HCT116 (cell line): Measurements from ENCODE around the gene SOD3. TPM values are rescaled to one million over a fixed set of nuclear protein-coding genes. Genes with fewer than 3 reads are reported as not detected.

Experiments used
- ATAC-seq: fragments of 200-7000 bp; cut with Tn5 transposase; 2 replicates; pipeline ENCODE4 v1.9.1; 2020; ENCODE audit warnings: mild to moderate bottlenecking, moderate library complexity
- BruUV-seq: library from RNA; stranded (reverse); fragments of 400-500 nt; replicated peaks from 2 replicates; lab custom pipeline; 2021; lab: Mats Ljungman, UMichigan
- CTCF ChIA-PET: fragments of 300-600 bp; sonication (Branson Sonifier 250); formaldehyde crosslinking; loops from one replicate; lab custom pipeline; 2021; ENCODE audit warnings: antibody characterized with exemption; lab: Charles Lee
- POLR2A ChIA-PET: fragments of 300-600, 350-600 bp; sonication (Branson Sonifier 250); formaldehyde crosslinking; loops from one replicate; lab custom pipeline; 2021; ENCODE audit warnings: antibody characterized with exemption; lab: Charles Lee
- RAD21 ChIA-PET, 2 experiments: fragments of 300-600 bp; sonication (Branson Sonifier 250); formaldehyde crosslinking; loops; one replicate each; lab custom pipeline; 2023; ENCODE audit warnings: low total read pairs in 2 of 2; ENCODE audit not compliant: uncharacterized antibody in 2 of 2, unreplicated experiment in 2 of 2, low non-redundant PET in 1 of 2; lab: Charles Lee
- DNase-seq: peaks from one replicate; pipeline ENCODE4 v3.0.0-alpha.2; 2010; ENCODE audit warnings: low read depth, low spot score
- H2AFZ ChIP-seq: fragments of 200-600 bp; shearing (Covaris generic), sonication (generic); 2 replicates; pipeline ENCODE4 v1.6.1; 2017; ENCODE audit warnings: low read depth, mixed run types, mixed read lengths, antibody characterized with exemption, low read length; ENCODE audit not compliant: poor library complexity, severe bottlenecking
- H3K27ac ChIP-seq: 2 replicates; pipeline ENCODE4 v1.5.1; 2012; ENCODE audit warnings: low read depth, low read length
- H3K27me3 ChIP-seq: fragments of 200-600 bp; sonication (generic); 2 replicates; pipeline ENCODE4 v1.6.1; 2016; ENCODE audit warnings: mixed run types, low read length, mixed read lengths; ENCODE audit not compliant: insufficient read depth
- H3K36me3 ChIP-seq, 2 experiments: fragments of 200-500 bp in 1 of 2; fragments of 200-600 bp in 1 of 2; sonication (Bioruptor generic) in 1 of 2; sonication (generic) in 1 of 2; 2 replicates each; pipeline versions ENCODE4 v1.5.1 to v1.6.1; 2014 to 2016; ENCODE audit warnings: low read length in 2 of 2, inconsistent platforms in 1 of 2, mixed read lengths in 1 of 2, mixed run types in 1 of 2; ENCODE audit not compliant: insufficient read depth in 2 of 2, control insufficient read depth in 1 of 2
- H3K4me1 ChIP-seq, 2 experiments: fragments of 200-600 bp in 1 of 2; sonication (generic) in 1 of 2; 2 replicates each; pipeline versions ENCODE4 v1.5.1 to v1.6.1; 2012 to 2017; ENCODE audit warnings: low read length in 2 of 2, inconsistent platforms in 1 of 2, mild to moderate bottlenecking in 1 of 2, mixed read lengths in 1 of 2, mixed run types in 1 of 2, moderate library complexity in 1 of 2; ENCODE audit not compliant: insufficient read depth in 2 of 2, control insufficient read depth in 1 of 2
- H3K4me2 ChIP-seq: fragments of 200-600 bp; sonication (generic); 2 replicates; pipeline ENCODE4 v1.6.1; 2017; ENCODE audit warnings: mixed run types, low read length, mixed read lengths
- H3K4me3 ChIP-seq, 2 experiments: fragments of 200-600 bp in 1 of 2; sonication (generic) in 1 of 2; replicated peaks in 1 of 2; 2 replicates each; pipeline ENCODE4 v1.5.1; 2011 to 2016; ENCODE audit warnings: low read length in 2 of 2, control low read depth in 1 of 2, low read depth in 1 of 2, mild to moderate bottlenecking in 1 of 2, mixed read lengths in 1 of 2, mixed run types in 1 of 2
- H3K79me2 ChIP-seq: fragments of 200-600 bp; sonication (generic); 2 replicates; pipeline ENCODE4 v1.6.1; 2017; ENCODE audit warnings: mild to moderate bottlenecking, mixed run types, low read length, moderate library complexity, mixed read lengths; ENCODE audit not compliant: insufficient read depth
- H3K9ac ChIP-seq: fragments of 200-600 bp; sonication (generic); 2 replicates; pipeline ENCODE4 v1.6.1; 2016; ENCODE audit warnings: low read length, mixed read lengths
- H3K9me2 ChIP-seq: fragments of 200-600 bp; sonication (generic), shearing (Covaris generic); 2 replicates; pipeline ENCODE4 v1.6.1; 2017; ENCODE audit warnings: mixed run types, mild to moderate bottlenecking, moderate library complexity; ENCODE audit not compliant: insufficient read depth
- H3K9me3 ChIP-seq, 2 experiments: fragments of 200-500 bp in 1 of 2; fragments of 200-600 bp in 1 of 2; sonication (Bioruptor generic) in 1 of 2; sonication (generic) in 1 of 2; 2 replicates each; pipeline ENCODE4 v1.6.1; 2014 to 2017; ENCODE audit warnings: low read length in 2 of 2, mixed read lengths in 2 of 2, inconsistent platforms in 1 of 2, low read depth in 1 of 2, mild to moderate bottlenecking in 1 of 2, mixed run types in 1 of 2, moderate library complexity in 1 of 2; ENCODE audit not compliant: control insufficient read depth in 1 of 2, insufficient read depth in 1 of 2
- H4K20me1 ChIP-seq: fragments of 200-600 bp; sonication (generic), shearing (Covaris generic); 2 replicates; pipeline ENCODE4 v1.6.1; 2017; ENCODE audit warnings: mixed run types, mild to moderate bottlenecking, moderate library complexity; ENCODE audit not compliant: insufficient read depth
- CBX3 ChIP-seq: IDR thresholded peaks from 2 replicates; pipeline ENCODE4 v1.6.1; 2012; ENCODE audit warnings: low read depth
- CEBPB ChIP-seq: IDR thresholded peaks from 2 replicates; pipeline ENCODE4 v1.6.1; 2012; ENCODE audit warnings: low read depth
- ELF1 ChIP-seq: IDR thresholded peaks from 2 replicates; pipeline ENCODE4 v1.6.1; 2012; ENCODE audit warnings: low read depth, borderline replicate concordance
- EZH2 ChIP-seq: fragments of 200-600 bp; sonication (generic); IDR thresholded peaks from 2 replicates; pipeline ENCODE4 v1.6.1; 2017; ENCODE audit warnings: antibody characterized with exemption, mixed run types
- EZH2phosphoT487 ChIP-seq: fragments of 200-600 bp; IDR thresholded peaks from 2 replicates; pipeline ENCODE4 v1.6.1; 2018; ENCODE audit warnings: antibody characterized with exemption, borderline replicate concordance
- POLR2A ChIP-seq: IDR thresholded peaks from 2 replicates; pipeline ENCODE4 v1.7.0; 2011; ENCODE audit warnings: borderline replicate concordance; ENCODE audit not compliant: insufficient read depth, insufficient read length; ENCODE audit errors: extremely low read depth
- POLR2AphosphoS5 ChIP-seq: IDR thresholded peaks from 2 replicates; pipeline ENCODE4 v1.6.1; 2011; ENCODE audit warnings: mild to moderate bottlenecking, low read depth, low read length, moderate library complexity
- SIN3A ChIP-seq: IDR thresholded peaks from 2 replicates; pipeline ENCODE4 v1.6.1; 2012; ENCODE audit warnings: low read depth
- SP1 ChIP-seq: IDR thresholded peaks from 2 replicates; pipeline ENCODE4 v1.6.1; 2012; ENCODE audit warnings: low read depth
- SRF ChIP-seq: IDR thresholded peaks from 2 replicates; pipeline ENCODE4 v1.6.1; 2012; ENCODE audit warnings: low read depth
- TCF7L2 ChIP-seq: IDR thresholded peaks from 2 replicates; pipeline ENCODE4 v1.7.0; 2011; ENCODE audit warnings: borderline replicate concordance, inconsistent platforms; ENCODE audit not compliant: insufficient read depth, insufficient read length; ENCODE audit errors: extremely low read depth
- ZNF274 ChIP-seq: fragments of 200-500 bp; sonication (Bioruptor generic); IDR thresholded peaks from 2 replicates; pipeline ENCODE4 v1.6.1; 2014; ENCODE audit warnings: mild to moderate bottlenecking, low read depth, low read length, inconsistent platforms
- intact Hi-C: fragments of 100-400 bp; cut with micrococcal nuclease; formaldehyde crosslinking; loops from 2 replicates; pipeline ENCODE4 v1.10.0; 2022
- total RNA-seq: library from RNA; stranded (reverse); gene quantifications from one replicate; pipeline ENCODE4 v1.2.1, GENCODE V29; 2021; ENCODE audit not compliant: unreplicated experiment
- TF ChIP-seq, protein P1 (sequence below): IDR thresholded peaks from 2 replicates; pipeline ENCODE4 v1.6.1; 2012
- TF ChIP-seq, protein P2 (sequence below): IDR thresholded peaks from 2 replicates; pipeline ENCODE4 v1.6.1; 2012
- TF ChIP-seq, protein P3 (sequence below), 3 experiments: fragments of 200-600 bp in 1 of 3; sonication (generic) in 1 of 3; IDR thresholded peaks in 2 of 3; conservative IDR thresholded peaks in 1 of 3; 2 replicates each; pipeline ENCODE4 v1.5.1; 2012 to 2017; ENCODE audit warnings: low read depth in 2 of 3, low read length in 2 of 3, antibody characterized with exemption in 1 of 3, borderline replicate concordance in 1 of 3, control low read depth in 1 of 3, mild to moderate bottlenecking in 1 of 3, mixed read lengths in 1 of 3, mixed run types in 1 of 3, moderate library complexity in 1 of 3; ENCODE audit not compliant: insufficient read depth in 1 of 3

Gene SOD3
- total RNA-seq, 1 experiment from 2014 or later: 0.25 TPM

DNA sequence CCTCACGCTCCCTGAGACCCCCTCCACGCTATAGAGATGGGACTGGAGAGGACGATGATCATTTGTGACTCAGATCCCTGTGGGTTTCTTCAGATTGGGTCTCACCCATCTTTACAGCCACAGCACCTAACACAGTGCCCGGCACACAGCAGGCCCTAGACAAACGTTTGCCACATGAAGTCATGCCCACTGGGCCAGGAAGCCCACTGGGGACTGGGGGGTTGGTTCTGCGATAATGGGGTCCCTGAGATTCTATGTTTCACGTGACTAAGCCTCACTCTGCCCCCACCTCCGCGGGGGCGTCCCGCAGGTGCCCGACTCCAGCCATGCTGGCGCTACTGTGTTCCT, 3.8 kb downstream of the SOD3 start:
- TF ChIP-seq, protein P1, sequence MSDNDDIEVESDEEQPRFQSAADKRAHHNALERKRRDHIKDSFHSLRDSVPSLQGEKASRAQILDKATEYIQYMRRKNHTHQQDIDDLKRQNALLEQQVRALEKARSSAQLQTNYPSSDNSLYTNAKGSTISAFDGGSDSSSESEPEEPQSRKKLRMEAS: no peak
- TF ChIP-seq ZNF274 (no peak), TCF7L2 (no peak), SRF (no peak), SP1 (no peak), POLR2AphosphoS5 (no peak), EZH2phosphoT487 (no peak), CBX3 (no peak), EZH2 (no peak), ELF1 (no peak), SIN3A (no peak), CEBPB (no peak), POLR2A (no peak)
- TF ChIP-seq, protein P2, sequence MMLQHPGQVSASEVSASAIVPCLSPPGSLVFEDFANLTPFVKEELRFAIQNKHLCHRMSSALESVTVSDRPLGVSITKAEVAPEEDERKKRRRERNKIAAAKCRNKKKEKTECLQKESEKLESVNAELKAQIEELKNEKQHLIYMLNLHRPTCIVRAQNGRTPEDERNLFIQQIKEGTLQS: no peak
- TF ChIP-seq, protein P3, sequence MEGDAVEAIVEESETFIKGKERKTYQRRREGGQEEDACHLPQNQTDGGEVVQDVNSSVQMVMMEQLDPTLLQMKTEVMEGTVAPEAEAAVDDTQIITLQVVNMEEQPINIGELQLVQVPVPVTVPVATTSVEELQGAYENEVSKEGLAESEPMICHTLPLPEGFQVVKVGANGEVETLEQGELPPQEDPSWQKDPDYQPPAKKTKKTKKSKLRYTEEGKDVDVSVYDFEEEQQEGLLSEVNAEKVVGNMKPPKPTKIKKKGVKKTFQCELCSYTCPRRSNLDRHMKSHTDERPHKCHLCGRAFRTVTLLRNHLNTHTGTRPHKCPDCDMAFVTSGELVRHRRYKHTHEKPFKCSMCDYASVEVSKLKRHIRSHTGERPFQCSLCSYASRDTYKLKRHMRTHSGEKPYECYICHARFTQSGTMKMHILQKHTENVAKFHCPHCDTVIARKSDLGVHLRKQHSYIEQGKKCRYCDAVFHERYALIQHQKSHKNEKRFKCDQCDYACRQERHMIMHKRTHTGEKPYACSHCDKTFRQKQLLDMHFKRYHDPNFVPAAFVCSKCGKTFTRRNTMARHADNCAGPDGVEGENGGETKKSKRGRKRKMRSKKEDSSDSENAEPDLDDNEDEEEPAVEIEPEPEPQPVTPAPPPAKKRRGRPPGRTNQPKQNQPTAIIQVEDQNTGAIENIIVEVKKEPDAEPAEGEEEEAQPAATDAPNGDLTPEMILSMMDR (IDR thresholded peaks at IDR 0.05 in 2 of 3, conservative IDR thresholded peaks at IDR 0.05 in 1 of 3; ENCODE audit: borderline replicate concordance in 1 of 3, insufficient read depth in 1 of 3, low read depth in 2 of 3, low read length in 2 of 3): no peak
- RAD21 ChIA-PET: no interaction called here
- CTCF ChIA-PET: no interaction called here
- Histone ChIP-seq H3K79me2 (no peaks in the 10 kb centered on the region), H3K4me2 (no peak overlapping the region), H3K9me3 (no peaks in the 10 kb centered on the region), H3K4me3 (no peak overlapping the region), H4K20me1 (no peaks in the 10 kb centered on the region), H3K9ac (no peak overlapping the region), H3K36me3 (no peaks in the 10 kb centered on the region), H3K4me1 (no peaks in the 10 kb centered on the region), H2AFZ (no peak overlapping the region), H3K9me2 (no peaks in the 10 kb centered on the region), H3K27me3 (peaks cover 26% of the 10 kb centered on the region; the same call in 1 of the 2 replicates), H3K27ac (no peak overlapping the region)
- no TSS peak for BruUV-seq
- intact Hi-C loops: loop anchor here (10.0 kb wide), 1 partner anchor 314 kb away; no protein-coding TSS in a partner anchor
- no peak for ATAC-seq
- no peak for DNase-seq
- POLR2A ChIA-PET: no interaction called here
